Omental fat pad (tissue), 4 donors: ENCODE measurements around the gene LTB4R2. TPM values are rescaled to one million over a fixed set of nuclear protein-coding genes. Genes with fewer than 3 reads are reported as not detected.

Experiments used
- ATAC-seq: fragments of 150-250 bp; one replicate; pipeline ENCODE4 v1.9.1; 2016; ENCODE audit warnings: mild to moderate bottlenecking, moderate library complexity; ENCODE audit not compliant: low FRiP score
- DNase-seq: peaks from one replicate; pipeline ENCODE4 v3.0.0-alpha.2; 2019; ENCODE audit warnings: low spot score
- CTCF ChIP-seq, 3 donors: fragments of 450-650 bp; IDR thresholded peaks; one replicate each; pipeline ENCODE4 v1.5.1; 2016 to 2017; ENCODE audit warnings: antibody characterized with exemption in 3 of 3, mild to moderate bottlenecking in 3 of 3, moderate library complexity in 2 of 3
- total RNA-seq, 4 donors: library from RNA; depleted of rRNA; stranded (reverse); fragments of >200 nt; gene quantifications; one replicate each; pipeline ENCODE4 v1.1.0, GENCODE V29; 2016

Gene LTB4R2
- total RNA-seq, 4 donors from 2014 or later, result 4.7 to 9.0 (median 7.9) TPM

GRCh38 chr14:24299255-24300191 lies 10.4 kb upstream of the LTB4R2 start, which contains the start of the genes DHRS1 and NOP9:
Gene DHRS1, minus strand, starts transcription at chr14:24299780. Its CDS starts 674 bp downstream, at chr14:24299106.
Gene NOP9, plus strand, starts transcription at chr14:24299850. Its CDS starts 105 bp downstream, at chr14:24299955.
- peak; percentile 86 for DNase-seq
- no peak for TF ChIP-seq CTCF (IDR thresholded peaks at IDR 0.05)
- ATAC-seq, result peak; percentile 78

GRCh38 chr14:24300326-24300980 lies 9.5 kb upstream of the LTB4R2 start:
- no peak for TF ChIP-seq CTCF (IDR thresholded peaks at IDR 0.05)
- DNase-seq, result no peak
- ATAC-seq, result no peak

- ATAC-seq (no peak), DNase-seq (no peak)
- TF ChIP-seq CTCF (IDR thresholded peaks at IDR 0.05), result no peak
These were observed 5.9 kb upstream of the LTB4R2 start for GRCh38 chr14:24304019-24304387.

- no peak for TF ChIP-seq CTCF (IDR thresholded peaks at IDR 0.05)
- no peak for ATAC-seq
- no peak for DNase-seq
These were observed 2.8 kb upstream of the LTB4R2 start for GRCh38 chr14:24307156-24307574.

- peak in 1 of 3 donors; percentile 19 for TF ChIP-seq CTCF (IDR thresholded peaks at IDR 0.05)
- peak; percentile 60 for DNase-seq
- peak; percentile 33 for ATAC-seq
These were observed 2.2 kb upstream of the LTB4R2 start, which contains the start of gene CIDEB for GRCh38 chr14:24307575-24308341. Gene CIDEB, minus strand, starts transcription at chr14:24307977. Its CDS starts 119 bp downstream, at chr14:24307858.

GRCh38 chr14:24308342-24309124 lies 1.4 kb upstream of the LTB4R2 start:
- TF ChIP-seq CTCF (IDR thresholded peaks at IDR 0.05), result no peak
- DNase-seq (no peak), ATAC-seq (no peak)
